Activated T-cell treated with anti-CD3 and anti-CD28 coated beads for 4 hours (primary cell): ENCODE data around the gene GLB1L3.

Experiments
- DNase-seq: peaks from one replicate; pipeline ENCODE4 v3.0.0-alpha.2; 2020

The GLB1L3 gene, protein sequence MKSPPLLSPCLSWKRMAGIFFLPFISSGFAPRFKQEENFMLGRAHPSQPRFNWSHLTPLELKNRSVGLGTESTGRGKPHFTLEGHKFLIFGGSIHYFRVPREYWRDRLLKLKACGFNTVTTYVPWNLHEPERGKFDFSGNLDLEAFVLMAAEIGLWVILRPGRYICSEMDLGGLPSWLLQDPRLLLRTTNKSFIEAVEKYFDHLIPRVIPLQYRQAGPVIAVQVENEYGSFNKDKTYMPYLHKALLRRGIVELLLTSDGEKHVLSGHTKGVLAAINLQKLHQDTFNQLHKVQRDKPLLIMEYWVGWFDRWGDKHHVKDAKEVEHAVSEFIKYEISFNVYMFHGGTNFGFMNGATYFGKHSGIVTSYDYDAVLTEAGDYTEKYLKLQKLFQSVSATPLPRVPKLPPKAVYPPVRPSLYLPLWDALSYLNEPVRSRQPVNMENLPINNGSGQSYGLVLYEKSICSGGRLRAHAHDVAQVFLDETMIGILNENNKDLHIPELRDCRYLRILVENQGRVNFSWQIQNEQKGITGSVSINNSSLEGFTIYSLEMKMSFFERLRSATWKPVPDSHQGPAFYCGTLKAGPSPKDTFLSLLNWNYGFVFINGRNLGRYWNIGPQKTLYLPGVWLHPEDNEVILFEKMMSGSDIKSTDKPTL

DNA sequence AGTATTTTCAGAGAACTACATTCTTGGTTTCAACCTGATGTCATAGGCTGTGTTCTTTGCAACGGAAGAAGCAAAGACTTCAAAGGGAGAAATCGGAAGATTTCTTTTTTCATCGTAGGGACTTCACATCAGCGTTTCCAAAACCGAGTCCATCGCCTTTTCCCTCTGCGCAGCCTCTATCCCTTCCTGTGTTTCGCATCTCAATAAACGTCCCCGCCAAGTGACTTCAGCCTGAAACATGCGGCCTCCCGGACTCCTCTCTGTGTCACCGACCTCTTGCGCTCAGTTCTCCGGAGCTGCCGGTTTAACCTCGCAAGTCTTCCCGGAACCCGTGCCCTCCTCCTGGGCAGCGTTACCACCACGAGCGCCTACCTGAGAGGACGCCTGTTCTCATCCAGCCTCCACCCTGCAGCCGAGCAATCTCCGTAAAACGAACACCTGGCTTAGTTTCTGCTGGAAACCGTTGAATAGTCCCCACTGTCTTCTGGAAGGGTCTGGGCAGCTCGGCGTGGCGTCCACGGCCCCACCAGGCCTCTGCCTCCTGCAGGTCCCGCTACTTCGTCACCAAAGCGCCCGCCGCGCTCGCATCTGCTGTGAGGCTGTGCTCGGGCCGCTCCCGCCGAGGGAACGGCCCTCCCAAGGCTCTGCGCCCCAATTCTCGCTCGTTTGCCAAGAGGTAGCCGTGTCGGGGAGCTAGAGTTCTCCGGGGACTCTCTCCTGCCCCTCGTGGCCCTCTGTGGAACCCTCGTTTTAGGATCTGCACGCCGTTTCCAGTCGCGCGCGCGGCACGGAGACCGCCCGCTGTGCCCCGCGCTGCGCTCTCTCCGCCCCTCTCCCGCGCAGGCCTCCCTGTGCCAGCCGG, at the start of gene GLB1L3:
Gene GLB1L3, plus strand, starts transcription at position 846 of the 862 bp plus-strand sequence. CDS start 362 bp downstream, outside the sequence.
- DNase-seq: peak; percentile 69

DNA sequence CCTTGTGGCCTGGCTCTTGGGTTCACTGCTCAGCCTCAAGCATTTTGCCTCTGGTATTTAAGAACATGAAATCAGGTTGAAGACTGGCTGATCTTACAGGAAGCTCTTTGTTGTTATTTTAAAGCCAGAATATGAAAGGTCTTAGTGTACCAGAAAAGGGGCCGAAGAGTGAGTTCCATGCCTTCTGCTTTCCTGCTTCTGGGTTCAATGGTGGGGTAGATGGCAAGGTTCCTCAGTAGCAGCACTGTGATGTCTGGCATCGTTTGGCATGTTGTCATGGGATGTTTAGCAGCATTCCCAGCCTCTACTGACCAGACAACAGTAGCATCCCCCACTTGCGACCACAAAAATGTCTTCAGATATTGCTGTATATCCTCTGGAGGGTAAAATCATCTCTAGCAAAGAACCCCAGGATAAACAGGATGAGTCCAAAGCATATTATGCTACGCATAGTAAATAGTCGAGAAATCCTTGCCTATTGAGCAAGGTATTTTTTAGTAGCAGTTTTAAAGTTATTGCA, 49.3 kb upstream of the GLB1L3 start:
- no peak for DNase-seq

DNA sequence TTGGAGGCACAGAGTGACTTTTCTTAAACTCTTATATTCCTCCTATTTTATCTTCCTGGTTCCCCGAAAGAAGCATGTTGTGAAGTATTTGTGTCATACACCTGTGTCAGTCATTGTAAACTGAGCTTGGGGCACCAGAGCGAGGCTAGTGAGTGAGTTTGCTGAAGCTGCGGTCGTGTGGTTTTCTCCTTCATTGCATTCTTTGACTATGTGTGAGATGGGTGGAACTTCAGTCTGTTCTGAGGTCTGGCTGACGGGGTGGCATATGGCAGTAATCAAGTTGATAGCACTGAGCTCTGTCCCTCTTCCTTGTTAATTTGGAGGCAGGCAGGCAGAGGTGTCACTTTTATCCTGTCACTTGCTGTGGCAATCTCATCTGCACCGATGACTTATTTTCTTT, 47.6 kb upstream of the GLB1L3 start:
- DNase-seq: no peak

DNA sequence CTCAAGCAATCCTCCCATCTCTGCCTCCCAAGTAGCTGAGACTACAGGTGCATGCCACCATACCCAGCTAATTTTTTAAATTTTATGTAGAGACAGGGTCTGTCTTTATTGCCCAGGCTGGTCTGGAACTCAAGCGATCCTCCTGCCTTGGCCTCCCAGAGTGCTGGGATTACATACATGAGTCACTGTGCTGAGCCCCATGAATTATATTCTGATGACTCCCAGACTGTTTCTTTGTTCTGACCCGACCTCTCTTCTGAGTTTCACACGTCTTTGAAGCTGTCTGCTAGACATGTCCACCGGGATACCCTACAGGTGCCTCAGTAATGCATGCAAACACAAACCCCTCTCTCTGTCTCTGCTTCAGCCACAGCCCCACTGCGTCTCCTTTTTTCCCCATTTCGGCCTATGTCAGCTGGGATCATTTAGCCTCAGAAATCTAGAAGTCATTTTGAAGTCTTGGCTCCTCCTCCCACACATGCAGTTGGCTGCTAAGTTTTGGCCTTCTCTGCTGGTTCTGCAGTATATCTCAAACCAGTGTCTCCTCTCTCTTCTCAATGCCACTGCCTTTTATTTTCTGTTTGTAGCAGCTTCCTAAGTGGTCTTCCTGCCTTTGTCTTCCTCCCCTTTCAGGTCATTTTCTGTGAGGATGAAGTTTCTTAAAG, 46.9 kb upstream of the GLB1L3 start:
- DNase-seq: no peak

DNA sequence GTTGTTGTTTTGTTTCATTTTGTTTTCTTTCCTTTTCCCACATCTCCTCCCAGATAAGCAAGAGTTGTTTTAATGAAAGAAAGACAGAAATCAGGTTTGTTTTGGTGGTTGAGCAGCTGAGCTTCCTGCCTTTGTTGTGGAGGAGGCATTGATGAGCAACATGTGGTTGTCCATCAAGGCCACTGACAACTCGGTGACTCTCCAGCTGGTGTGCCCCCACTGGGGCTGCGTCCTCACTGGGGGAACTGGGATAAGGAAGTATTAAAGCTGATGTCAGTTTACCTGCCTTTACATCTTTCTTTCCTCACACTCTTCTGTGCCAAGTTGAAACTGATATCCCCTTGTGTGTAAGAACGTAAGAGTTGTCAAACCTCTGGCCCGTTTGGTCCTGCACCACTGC, 45.8 kb upstream of the GLB1L3 start:
- no peak for DNase-seq

DNA sequence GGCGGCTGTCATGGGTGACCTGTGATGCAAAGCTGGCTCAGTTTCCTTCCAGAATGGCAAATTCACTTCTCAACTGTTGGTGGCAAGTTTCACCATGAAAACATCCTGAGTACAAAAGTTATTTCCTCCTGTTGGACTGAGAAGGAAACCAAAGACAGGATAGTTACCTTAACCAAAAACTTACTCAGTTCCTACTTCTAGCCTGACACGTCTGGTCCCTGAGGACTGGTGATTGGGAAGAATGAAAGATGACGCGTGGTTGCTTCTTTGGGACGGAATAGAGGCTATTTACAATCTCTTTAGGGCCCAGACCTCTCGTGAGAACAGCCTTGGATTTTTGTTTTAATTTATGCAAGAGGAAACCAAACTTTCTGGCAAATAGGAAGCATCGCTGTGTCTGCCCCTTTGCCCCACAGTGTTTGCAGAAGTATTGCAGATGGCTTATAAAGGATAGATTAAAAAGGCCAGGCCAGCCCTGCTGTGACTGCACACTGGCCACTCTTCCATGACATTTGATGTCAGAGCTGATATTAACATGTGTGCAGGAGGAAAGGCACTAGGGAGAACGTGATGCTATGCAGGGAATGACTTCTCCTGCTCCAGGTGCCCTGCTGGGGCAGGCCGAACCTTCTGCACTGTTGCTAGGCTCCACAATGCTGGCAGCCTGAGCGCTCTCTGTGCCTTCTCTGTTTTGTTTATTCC, 44.1 kb upstream of the GLB1L3 start:
- no peak for DNase-seq

DNA sequence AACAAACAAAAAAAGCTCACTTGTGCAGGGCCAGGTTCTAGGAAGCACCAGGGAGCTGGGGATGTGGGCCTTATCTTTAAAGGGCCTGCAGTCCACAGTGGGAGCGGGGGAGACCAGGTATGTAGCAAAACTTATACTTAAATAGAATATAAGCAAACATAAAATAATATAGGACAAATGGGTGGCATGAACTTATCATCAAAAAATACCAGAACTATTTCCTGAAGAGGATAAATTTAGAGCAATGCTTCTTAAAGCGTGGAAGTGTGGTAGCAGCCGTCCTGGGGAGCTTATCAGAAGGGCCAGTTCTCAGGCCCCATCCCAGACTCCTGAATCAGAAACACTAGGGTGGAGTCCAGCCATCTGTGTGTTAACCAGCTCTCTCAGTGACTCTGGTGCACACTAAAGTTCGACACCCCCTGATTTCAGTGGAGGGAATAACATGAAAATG, 42.4 kb upstream of the GLB1L3 start:
- DNase-seq: no peak

DNA sequence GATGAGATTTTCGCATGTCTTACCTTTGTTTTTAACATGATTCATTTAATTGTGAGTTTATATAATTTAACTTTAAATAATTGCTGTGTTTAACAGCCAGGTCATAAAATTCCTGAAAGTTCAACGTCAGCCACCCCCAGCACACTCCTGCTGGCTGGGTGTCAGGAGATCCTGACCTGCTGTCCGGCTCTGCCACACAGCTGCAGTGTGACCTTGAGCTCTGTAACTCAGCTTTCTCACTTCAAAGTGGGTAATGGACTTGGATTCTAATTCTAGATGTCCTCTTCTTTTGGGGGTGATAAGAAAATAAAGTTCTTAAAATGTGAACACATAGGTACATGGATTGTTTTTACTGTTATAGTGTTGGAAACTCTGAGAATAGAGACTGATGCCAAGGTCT, 40.8 kb upstream of the GLB1L3 start:
- DNase-seq: no peak

DNA sequence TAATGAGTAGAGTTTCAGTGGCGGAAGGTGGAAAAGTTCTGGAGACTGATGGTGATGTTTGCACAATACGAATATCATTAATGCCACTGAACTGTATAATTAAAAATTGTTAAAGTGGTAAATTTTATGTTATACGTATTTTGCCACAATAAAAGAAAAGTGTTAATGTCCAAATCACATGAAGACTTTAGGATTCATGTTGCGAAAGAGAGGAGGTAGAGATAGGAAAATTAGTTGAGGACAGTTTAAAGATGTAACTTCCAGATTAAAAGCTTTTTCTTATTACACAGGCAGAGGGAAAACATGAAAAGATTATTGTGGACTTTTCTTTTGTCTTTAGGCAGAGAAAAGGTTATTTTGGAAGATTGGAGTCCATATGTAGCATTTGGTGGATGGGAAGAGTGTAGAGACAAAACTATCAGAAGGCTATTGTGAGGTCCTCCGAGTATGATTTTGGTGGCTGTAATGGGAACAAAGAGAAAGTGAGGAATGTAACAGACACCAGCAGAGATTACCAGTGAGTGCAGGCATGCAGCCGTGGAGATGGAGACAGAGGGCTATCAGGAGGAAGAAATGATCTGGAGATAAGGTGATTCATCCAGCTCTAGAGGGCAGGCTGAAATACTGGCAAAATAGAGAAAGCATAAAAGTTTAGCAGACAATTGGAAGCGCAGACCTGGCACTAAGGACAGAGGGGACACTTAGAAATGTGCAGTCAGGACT, 39.2 kb upstream of the GLB1L3 start:
- no peak for DNase-seq

DNA sequence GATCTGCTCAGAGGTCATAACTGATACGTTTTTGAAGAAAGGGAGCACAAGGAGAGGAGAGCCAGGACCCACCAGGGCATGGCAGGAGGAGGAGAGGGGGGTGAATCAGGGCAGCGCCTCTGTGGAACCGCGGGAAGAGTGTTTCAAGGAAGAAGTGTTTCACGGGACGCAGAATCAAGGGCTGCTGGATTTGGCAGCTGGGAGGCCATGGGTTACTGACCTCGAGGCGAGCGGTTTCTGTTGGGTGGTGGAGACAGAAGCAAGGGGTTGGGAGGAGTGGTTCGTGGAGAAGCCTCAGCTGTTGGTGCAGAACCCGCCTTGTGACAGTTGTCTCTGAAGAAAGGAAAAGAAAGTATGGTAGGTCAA, 38.6 kb upstream of the GLB1L3 start:
- no peak for DNase-seq

DNA sequence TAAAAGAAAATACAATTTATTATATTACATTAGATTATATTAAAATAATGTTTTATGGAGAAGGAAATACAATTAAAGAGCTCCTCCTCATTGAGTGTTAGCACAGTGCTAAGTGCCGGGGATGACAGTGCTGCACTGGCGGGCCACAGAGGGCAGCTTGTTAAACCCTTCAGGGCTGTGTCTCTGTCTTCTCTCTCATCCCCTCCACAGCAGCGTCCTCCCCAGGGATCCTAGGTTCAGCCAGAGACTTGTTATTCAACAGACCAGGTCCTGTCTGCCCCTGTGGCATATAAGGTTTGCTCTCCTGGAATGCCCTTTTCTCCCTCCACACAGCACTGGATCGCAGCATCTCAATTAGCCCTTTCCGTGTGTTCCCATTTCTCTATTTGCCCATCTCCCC, 37.2 kb upstream of the GLB1L3 start:
- no peak for DNase-seq

DNA sequence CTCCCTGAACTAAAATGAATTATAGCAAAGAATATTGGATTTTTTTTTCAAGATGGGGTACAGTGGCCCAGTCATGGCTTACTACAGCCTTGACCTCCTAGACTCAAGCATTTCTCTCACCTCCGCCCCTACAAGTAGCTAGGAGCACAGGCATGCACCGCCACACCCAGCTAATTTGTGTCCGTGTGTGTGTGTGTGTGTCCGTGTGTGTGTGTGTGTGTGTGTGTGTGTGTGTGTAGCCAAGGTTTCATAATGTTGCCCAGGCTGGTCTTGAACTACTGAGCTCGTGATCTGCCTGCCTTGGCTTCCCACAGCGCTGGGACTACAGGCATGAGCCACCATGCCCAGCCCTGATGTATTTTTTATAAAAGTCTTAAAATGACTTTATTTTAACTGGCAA, 35.6 kb upstream of the GLB1L3 start:
- no peak for DNase-seq

DNA sequence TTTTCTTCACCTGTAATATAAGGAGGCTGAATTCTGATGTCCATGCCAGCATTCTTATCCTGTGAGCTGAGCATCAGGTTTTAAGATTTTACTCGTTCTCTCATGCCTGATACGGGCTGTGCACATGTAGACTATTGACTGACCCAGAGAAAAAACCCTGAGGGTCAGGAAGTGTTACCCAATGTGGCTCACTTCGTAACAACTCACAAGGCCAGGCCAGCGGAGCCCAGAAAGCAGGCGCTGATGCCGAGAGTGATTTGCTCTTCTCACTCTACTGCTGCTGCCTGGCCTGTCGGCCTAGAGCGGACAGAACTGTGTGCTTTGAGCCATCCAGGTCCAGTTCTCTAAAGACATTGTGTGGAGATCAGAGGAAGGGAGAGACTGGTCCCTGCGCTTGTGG, 33.8 kb upstream of the GLB1L3 start:
- no peak for DNase-seq

DNA sequence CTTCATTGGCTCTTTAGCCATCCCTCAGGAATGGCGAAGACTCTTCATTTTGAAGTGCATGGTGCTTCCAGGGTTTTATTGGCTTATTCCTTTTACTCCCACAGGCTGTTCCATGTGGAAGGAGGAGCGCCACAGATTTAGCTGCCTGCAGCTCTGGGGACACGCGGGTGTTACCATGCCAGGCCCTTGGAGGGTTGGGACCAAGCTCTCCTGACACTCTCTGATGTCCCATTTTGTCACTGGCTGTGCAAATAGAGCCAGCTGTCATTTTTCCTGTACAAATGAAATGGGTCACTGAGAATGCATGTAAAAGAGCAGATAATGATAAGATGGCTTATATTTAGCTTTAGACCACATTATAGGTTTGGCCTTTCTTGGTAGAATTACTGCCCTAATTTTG, 32.3 kb upstream of the GLB1L3 start:
- no peak for DNase-seq

DNA sequence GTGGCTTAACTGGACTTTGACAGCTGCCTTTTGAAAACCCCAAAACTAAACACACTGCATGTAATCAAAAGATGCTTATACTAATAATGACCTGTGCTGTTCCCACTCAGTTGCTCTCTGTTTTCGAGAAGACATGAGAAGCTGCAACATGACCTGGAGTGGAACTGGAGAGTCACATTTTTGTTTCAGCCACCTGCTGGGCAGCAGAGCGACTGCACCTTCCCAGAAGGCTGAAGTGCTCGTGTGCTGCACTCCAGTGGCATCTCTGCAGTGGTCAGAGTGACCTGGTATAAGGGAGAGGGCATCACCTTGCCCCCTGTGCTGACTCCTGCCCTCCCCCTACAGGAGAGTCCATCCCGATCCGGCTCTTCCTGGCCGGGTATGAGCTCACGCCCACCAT, 31.6 kb upstream of the GLB1L3 start:
- DNase-seq: no peak

DNA sequence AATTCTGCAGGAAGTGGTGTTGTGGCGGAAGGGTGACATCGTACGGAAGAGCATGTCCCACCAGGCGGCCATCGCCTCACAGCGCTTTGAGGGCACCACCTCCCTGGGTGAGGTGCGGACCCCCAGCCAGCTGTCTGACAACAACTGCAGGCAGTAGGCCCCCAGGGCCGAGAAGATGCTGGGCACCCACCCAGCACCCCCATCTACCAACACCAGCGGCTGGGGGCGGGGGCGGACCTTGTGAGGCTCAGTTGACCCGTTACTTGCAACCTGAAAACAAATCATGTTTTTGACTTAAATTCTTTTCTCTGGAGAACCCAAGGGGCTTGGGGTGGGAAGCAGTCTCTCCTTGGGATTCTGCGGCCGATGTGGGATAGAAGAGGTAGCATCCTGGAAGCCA, 30.7 kb upstream of the GLB1L3 start:
- no peak for DNase-seq

DNA sequence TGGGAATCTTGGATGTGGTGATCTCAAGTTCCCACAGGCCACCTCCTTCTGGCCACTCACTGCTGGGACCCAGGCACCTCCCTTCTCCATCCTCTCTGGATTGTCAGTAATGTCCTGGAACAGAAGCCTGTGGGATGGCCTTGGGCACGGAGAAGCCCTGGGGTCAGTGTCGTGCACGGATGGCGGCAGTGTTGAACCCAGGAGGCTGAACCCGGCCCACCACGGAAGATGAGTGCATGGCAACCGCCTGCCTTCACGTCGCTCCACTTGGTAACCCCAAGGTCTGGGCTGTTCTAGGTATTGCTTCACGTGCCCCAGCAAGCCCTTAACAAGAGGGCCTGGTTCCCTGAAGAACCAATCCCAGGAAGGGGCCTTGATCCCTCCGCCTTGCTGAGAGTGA, 30.1 kb upstream of the GLB1L3 start:
- no peak for DNase-seq

DNA sequence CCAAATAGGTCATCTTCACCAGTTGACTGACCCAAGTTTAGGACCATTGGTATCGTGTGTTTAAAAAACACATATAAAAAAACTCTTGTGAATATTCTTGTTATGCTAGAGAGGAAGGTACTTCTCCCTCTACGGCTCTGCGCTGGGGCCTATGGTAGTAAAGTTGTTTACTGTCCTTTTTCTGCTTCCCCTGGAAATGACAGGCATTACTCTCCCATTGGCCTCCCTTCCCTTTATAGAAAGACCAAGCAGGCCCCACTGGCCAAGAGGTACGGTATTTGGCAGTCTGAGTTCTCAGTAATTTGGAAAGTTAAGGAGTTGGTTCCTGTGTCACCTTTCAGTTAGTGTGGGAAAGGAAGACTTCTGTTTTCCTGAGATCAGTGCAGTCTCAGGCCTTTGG, 29.5 kb upstream of the GLB1L3 start:
- no peak for DNase-seq

DNA sequence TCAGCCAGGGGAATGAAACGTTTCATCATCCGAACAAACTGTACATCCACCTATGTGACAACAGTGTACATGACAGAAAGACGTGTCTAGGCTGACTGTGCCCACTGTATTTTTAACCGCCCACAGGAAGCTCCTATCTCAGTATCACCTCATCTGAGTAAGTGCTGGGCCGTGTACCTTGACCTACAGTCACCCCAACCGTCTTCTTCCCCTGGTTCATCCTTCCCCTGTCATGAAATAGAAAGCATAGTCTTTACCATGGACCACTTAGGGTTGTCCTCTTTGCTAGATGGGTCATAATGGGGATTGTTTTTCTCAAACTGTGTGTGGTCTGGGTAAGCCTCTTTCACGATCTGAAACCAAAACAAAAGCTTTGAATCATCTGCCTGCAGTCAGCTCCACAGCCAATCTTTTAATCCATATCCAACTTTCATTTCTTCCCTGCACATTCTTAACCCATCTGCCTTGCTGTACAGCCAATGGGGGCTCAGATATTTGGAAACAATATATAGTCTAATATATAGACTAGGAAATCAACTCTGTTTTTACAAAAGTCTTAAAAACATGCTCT, 27.2 kb upstream of the GLB1L3 start:
- no peak for DNase-seq

DNA sequence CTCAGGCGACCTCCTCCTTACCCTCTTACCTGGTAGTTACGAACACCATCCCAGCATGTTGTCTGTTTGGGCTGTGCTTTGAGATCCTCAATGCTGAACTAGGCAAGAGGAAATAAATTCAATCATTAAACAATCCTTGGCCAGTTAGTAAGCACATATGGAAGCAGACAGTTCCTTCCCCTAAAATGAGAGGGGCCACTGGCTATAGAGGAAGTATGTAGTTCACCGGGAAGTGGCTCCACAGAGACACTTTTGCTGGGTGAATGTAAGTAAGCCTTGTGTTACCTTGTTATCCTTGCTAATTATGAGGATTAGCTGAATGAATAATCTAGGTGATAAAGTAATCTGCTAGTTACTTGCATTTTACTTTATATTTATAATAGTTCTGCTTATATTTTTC, 25.9 kb upstream of the GLB1L3 start:
- DNase-seq: no peak

DNA sequence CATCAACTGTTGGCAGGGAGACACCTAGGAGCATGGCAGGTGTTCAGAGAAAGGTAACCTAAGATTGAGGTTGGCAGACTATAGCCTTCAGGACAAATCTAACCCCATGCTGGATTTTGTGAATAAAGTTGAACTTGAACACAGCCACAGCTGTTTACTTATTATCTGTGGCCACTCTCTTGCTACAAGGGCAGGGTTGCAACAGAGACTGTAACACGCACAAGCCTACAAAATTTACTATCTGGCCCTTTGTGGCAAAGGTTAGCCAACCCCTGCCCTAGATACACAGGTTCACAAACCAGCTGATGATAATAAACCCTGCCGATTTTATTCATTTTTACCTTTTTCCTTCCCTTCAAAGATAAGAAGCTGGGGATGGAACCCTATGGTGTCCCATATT, 25.5 kb upstream of the GLB1L3 start:
- DNase-seq: no peak
